GM06990 (cell line): Measurements from ENCODE around the gene STXBP3.

ENCODE experiments used
- DNase-seq: peaks from one replicate; pipeline ENCODE4 v3.0.0-alpha.2; 2011; ENCODE audit not compliant: insufficient read length; ENCODE audit errors: extremely low read depth
- H3K27me3 ChIP-seq: replicated peaks from 2 replicates; pipeline ENCODE4 v1.6.0; 2011; ENCODE audit warnings: low read length; ENCODE audit not compliant: control insufficient read depth, insufficient read depth
- H3K36me3 ChIP-seq: 2 replicates; pipeline ENCODE4 v1.5.1; 2011; ENCODE audit warnings: low read length; ENCODE audit not compliant: control insufficient read depth, insufficient read depth
- H3K4me3 ChIP-seq: replicated peaks from 2 replicates; pipeline ENCODE4 v1.5.1; 2011; ENCODE audit warnings: low read depth, mild to moderate bottlenecking, control low read depth, low read length
- CTCF ChIP-seq: IDR thresholded peaks from 2 replicates; pipeline ENCODE4 v1.5.1; 2011; ENCODE audit warnings: low read length, control low read depth, mild to moderate bottlenecking, inconsistent platforms; ENCODE audit not compliant: insufficient read depth, poor library complexity, severe bottlenecking

STXBP3 gene

GRCh38 chr1:108816049-108816893, 69.8 kb downstream of the STXBP3 start:
- Histone ChIP-seq H3K27me3 (no peaks in the 10 kb centered on the region), H3K36me3 (no peaks in the 10 kb centered on the region; the same call in 1 of the 2 replicates), H3K4me3 (no peak overlapping the region)
- TF ChIP-seq CTCF, result no peak
- DNase-seq, result no peak

- no peak for DNase-seq
- Histone ChIP-seq H3K36me3 (no peaks in the 10 kb centered on the region; the same call in 1 of the 2 replicates), H3K4me3 (no peak overlapping the region), H3K27me3 (no peaks in the 10 kb centered on the region)
- TF ChIP-seq CTCF, result no peak
Observed at GRCh38 chr1:108817016-108817415, 70.5 kb downstream of the STXBP3 start.

GRCh38 chr1:108817811-108818210, 71.3 kb downstream of the STXBP3 start:
- H3K36me3 ChIP-seq, result no peaks in the 10 kb centered on the region
- TF ChIP-seq CTCF, result no peak
- DNase-seq, result no peak
- no peak overlapping the region for H3K4me3 ChIP-seq
- no peaks in the 10 kb centered on the region for H3K27me3 ChIP-seq

- no peak for DNase-seq
- no peak for TF ChIP-seq CTCF
- Histone ChIP-seq H3K4me3 (no peak overlapping the region), H3K27me3 (no peaks in the 10 kb centered on the region), H3K36me3 (no peaks in the 10 kb centered on the region)
Observed at GRCh38 chr1:108819878-108820277, 73.4 kb downstream of the STXBP3 start.

DNA sequence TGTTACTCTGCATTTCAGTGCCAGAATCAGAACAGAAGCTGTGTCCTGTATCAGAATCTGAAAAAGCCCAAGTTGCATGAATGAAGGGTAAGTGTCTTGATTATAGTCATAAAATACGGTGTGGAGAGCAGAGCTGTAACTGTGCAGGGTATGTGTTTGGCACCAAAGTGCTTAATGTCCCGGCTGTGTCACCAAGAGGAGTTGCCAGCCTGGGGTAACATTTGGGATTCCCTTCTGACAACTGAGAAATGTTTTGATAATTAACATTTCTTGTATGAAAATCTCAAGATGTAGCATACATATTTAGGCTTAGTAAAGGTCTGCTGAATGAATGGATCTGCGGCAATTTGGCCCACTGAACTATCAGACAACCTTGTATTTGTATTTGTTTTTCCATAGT, 77.2 kb downstream of the STXBP3 start:
- Histone ChIP-seq H3K4me3 (no peak overlapping the region), H3K36me3 (no peaks in the 10 kb centered on the region), H3K27me3 (no peaks in the 10 kb centered on the region)
- TF ChIP-seq CTCF, result no peak
- no peak for DNase-seq

- no peaks in the 10 kb centered on the region for H3K36me3 ChIP-seq
- H3K27me3 ChIP-seq, result no peaks in the 10 kb centered on the region
- no peak for TF ChIP-seq CTCF
- no peak overlapping the region for H3K4me3 ChIP-seq
- no peak for DNase-seq
Observed at GRCh38 chr1:108824051-108824450, 77.6 kb downstream of the STXBP3 start.
